Amygdala (tissue), 56 donors: ENCODE measurements around the gene FARP1.
"Not testable (repeated sequence)": the region's sequence is repeated elsewhere in the genome, so short reads cannot be mapped to it uniquely, and the experiment has no call there.

Source experiments
- DNase-seq, 56 donors: peaks; one replicate each; lab custom pipeline; 2025; lab: John Stamatoyannopoulos, UW

FARP1 gene

DNA sequence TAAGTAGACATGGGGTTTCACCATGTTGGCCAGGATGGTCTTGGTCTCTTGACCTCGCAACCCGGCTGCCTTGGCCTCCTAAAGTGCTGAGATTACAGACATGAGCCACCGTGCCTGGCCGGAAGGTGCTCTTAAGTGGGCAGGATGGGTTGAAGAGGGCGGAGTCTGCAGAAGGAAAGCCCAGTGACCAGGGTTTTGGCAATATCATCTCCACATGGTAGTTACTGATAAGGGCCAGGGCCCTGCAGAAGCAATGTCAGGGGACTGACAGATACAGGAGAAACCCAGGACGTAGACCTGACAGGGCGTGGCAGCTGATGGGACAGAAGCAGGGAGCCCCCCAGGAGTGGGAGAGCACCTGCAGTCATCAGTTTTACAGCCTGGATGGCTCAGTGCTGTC, 79.9 kb downstream of the FARP1 start:
- DNase-seq, result no peak

DNA sequence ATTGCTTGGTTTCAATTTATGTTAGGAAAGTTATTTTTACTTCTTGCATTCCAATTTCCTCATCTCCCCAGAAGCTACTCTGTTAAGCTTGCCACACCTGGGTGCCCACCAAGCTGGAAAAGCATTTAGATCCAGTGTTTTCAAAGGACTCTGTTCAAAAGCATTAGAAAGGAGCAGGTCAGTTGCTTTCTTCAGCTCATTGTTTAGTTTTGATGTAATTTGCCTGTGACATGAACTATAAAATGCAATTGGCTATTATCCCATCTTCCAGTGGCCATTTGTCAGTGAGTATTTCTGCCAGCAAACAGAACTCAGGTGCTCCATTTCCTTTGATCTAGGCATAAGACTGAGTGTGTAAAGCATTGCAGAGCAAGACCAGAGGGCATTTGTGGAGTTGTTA, 80.8 kb downstream of the FARP1 start:
- DNase-seq, result no peak

DNA sequence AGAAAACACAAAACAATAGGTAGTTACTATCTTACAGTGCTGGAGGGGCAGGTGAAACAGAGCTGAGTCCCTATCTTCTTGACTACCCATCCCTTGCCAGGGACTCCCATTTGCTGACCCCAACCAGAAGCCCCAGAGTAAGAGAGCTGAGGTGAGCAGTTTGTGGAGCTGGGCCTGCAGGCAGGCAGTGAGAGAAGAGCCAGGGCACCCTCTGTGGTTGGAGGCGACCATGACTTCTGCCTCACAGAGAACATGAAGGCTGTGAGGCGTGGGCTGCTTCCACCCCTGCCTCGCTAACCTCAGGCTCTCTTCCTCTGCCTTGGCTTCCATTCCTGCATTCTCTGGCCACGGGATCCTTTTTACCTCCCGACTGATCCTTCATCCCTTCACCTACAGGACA, 81.7 kb downstream of the FARP1 start:
- no peak for DNase-seq

DNA sequence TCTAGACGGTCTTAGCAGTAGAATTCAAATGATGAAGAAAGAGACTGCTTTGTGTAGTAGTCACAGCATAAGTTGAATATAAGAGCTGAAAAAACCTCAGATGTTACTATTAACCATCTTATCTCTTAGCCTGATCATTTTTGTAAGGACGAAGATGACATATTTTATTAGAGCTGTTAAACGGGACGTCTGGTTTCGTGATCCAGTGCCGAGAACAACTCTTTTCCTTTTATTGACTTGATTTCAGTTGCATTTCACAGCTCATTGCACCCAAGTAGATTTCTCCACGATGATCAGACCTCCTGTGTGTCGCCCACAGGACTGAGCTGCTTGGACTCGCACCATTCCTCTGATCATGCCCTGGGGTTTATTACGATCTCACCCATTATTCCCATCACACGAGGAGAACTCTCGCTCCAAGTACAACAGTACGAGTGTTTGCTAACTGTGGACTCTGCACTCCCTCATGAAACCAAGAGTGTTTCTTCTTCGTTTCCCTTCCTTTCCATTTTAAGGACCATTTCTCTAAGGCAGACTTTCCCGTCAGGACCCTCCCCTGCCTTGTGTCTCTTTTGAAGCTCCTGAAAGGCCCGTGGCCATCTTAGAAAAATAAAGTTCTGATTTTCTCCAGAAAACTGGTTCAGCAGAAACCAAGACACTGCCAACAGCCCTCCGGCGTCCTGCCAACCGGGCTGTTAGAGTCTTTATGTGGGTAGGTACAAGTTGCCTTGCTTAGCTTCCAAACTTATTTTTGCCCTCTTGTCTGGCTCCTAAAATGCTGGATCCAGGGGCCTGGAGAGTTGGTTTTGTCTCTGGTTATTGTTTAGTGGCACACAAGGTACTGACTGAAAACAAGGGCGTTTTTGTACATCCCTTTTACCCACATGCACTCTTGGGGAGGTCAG, 82.4 kb downstream of the FARP1 start:
- DNase-seq, result peak in 32 of 56 donors; percentile 10 to 67 (median 30)

DNA sequence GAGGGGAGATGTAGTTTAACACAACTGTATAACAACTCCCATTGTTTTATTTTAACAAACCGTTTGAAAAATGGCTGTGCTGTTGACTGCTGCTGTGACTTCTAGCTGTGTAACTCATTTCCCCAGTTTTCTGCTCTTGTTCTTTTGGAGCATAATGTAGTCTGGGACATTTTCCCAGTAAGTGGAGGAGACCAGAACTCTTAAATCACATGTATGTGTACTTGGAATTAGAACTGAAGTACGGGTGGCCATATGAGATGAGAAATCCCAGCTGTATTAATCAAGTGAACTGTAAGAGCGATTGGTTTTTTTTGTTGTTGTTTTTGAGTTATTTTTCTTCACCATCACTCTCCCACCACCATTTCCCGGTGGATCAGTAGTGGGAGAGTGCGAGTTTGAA, 83.6 kb downstream of the FARP1 start:
- DNase-seq, result no peak

DNA sequence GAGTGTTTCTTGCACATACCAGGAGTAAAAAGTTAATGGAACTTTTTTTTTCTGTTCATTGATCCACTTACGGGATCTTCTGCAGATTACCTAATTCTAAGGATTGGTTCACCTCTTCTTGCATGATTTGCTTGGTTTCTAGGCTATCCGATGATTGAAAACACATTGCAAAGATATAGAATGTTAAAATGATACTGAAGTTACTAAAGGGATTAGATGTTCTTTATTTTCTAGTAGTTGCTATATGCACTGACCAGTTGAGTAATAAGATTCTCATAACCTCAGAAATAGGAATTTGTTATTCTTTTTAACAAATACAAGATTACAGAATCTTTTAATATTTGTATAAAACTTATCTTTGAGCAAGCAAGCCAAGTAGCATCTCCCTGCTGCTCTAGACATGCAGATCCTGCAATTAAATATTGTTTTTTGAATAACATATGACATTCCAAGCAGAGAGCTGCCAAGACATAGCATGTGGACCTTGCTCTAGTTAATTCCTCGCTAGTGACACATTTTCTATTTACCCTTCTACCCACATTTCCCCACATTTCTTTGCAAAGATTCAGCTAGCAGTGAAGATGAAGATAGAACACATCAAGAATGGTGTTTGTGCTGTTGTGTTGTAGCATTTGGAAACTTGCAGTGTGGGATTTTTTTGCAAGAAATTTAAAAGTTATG, 85.9 kb downstream of the FARP1 start:
- no peak for DNase-seq

DNA sequence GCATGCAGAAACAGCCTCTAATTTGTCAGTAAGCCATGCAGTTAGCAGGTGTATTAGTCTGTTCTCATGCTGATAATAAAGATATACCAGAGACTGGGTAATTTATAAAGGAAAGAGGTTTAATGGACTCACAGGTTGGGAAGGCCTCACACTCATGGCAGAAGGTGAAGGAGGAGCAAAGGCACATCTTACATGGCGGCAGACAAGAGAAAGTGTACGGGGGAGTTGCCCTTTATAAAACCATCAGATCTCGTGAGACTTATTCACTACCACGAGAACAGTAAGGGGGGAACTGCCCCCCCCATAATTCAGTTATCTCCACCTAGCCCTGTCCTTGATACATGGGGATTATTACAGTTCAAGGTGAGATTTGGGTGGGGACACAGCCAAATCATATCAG, 87.9 kb downstream of the FARP1 start:
- DNase-seq, result not testable (repeated sequence)

DNA sequence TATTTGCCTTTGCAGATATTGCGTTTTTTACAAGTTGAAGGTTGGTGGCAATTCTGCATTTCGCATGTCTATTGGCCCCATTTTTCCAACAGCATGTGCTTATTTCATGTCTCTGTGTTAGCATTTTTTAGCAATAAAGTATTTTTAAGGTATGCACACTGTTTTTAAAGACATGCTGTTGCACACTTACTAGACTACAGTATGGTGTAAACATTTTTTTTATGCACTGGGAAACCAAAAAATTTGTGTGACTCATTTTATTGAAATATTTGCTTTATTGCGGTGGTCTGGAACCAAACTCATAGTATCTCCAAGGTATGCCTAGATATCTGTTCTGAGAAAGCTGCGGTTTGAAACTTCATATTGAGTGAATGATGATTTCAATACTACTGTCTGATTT, 89.6 kb downstream of the FARP1 start:
- no peak for DNase-seq

DNA sequence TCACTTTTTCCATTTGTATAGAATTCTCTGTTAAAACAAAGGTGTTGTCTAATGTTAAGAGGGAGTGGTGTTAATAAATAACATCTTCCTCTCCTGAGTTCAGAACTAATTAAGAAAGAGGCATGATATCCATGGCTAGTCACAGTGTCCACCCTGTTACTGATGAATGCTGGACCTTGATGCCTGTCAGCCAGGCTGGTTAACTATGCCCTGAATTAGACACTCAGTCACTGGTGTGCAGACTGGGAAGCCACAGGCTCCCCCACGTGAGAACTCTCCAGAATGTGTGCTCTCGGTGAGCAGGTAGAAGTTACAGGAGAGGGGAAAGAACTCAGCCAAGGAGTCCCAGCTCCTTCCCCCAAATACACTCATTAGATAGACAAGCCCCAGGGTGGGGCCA, 90.2 kb downstream of the FARP1 start:
- DNase-seq, result no peak

DNA sequence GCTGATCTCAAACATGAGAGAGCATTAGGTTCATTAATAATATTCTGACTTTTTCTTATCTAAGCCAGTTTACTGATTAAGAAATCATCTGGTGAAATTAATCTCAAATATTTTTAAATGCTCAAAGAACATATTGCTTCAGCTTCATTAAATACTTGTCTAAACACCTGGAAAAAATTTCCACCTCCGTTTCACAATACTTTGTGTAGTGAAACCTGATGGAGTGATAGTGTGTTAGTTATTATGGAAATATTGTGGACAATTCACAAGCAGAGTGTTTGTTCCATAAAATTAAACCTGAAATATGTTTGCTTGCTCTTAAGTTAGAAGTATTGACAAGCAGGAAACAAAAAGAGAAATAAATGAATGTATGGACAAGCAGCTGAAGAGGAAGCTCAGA, 91.5 kb downstream of the FARP1 start:
- DNase-seq, result no peak

DNA sequence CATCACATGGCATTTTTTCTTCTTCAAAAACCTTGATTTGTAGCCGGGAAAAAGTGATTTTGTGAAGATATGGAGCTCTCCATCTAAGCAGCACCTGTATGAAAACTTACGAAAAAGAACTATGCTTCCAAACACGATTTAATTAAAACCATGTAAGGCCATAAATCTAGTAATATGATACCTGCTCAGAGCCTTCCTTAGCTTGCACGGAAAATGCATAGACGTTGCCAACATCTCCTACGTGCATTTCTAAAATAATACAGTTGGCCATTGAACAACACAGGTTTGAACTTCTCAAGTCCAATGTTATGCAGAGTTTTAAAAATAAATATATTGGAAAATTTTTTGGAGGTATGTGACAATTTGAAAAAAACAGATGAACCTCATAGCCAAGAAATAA, 93.3 kb downstream of the FARP1 start:
- no peak for DNase-seq

DNA sequence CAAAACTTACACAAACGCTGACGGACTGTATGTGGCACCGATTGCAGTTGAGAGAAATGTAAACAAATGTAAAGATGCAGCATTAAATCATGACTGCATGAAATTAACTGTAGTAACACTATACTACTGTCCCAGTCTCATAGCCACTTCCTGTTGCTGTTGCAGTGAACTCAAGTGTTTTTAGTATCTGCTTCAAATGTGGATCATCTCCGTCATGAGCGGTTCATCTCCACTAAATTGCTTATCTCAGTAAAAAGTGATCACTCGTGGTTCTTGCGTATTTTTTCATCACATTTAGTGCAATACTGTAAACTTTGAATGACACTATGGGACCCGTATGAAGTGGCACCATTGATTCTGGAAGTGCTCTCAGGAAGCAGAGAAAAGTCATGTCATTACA, 94.4 kb downstream of the FARP1 start:
- DNase-seq, result no peak

DNA sequence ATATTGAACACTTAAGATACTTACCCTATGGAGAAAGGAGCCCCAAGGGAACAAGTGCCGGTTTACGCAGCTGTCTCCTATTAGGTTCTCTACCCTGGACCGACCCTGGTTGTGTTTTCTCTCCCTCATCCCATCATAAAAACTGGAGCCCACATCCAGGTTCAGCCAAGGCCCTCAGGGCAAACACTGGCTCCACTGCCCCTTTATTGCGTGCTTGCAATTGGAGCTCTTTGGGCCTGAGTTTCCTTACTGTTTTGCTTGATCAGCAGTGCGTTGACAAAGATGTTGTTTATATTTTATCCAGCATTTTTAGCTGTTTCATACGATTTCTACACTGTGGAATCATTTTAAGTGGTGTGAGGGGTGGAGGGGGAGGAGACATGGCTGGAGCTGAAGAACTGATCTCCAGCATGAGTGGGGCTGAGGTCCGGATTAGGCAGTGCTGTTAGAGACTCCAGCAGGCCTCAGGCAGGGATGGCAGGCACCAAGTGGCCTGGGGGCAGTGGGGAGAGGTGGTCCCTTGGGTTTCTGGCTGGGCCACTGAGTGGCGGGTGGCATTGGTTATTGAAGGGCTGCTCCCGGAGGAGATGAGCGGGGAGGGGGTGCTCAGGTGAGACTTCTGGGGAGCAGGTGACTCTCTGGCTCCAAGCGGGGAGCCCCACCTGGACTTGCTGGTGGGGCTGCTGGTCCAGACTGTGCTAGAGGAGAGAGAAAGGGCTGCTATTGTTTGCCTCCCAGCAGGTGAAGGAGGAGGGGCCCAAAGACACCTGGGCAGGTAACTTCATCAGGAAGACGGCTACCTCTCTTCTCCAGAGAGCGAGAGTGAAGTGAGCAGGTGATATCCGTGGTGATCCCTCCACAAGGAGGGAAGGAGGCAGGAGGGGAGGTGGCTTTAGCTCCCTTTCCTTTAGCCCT, 96.5 kb downstream of the FARP1 start:
- no peak for DNase-seq

DNA sequence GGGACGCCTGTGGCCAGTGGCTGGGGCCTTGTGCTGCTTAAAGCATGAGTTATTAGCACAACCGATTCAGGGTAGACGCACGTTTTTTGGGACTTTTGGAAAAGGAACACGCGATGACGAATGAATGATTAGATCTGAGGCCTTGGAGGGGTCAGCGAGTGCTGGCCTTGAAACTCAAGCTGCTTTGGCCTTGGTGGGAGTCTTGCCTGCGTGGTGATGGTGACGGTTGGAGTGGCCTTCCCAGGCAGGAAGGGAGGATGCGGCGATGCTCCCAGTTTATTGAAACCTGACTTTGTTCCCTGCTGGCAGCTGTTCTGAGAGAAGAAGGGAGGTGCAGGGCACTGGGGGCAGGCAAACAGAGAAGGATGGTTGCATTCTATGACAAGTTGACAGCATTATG, 97.2 kb downstream of the FARP1 start:
- no peak for DNase-seq

DNA sequence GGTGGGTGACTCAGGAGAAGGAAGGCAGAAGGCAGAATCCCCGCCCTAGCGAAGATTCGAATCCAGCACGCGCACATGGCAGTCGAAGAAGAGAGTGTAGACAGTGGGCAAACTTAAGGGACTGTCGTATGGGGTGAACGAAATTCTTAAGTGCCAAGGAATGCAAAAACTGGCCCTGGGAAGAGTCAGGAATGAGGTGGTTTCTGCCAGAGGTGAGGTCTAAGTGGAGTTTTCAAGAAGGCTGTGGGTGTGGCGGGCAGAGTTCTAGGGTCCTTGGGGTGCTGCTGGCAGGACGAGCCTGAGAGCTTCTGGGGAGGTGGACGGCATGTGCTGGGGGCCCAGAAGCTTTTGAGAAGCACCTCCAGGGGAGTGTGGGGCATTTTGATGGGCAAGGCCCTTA, 98.1 kb downstream of the FARP1 start:
- no peak for DNase-seq

DNA sequence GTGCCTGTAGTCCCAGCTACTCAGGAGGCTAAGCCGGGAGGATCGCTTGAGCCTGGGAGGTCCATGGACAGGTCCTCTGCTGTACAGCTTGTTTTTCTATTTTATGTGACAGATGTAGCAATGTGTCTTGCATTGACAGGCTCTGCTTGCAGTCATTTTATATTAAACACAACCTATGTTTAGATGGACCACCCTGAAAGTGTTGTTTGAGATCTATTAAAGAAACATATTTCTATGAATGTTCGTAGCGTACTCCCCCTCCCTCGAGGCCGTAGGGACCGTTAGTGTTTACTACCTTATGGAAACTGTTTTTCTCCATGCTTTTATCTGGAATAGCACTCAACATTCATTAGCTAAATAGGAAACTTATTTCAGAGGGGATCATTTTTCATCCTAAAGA, 99.1 kb downstream of the FARP1 start:
- no peak for DNase-seq

DNA sequence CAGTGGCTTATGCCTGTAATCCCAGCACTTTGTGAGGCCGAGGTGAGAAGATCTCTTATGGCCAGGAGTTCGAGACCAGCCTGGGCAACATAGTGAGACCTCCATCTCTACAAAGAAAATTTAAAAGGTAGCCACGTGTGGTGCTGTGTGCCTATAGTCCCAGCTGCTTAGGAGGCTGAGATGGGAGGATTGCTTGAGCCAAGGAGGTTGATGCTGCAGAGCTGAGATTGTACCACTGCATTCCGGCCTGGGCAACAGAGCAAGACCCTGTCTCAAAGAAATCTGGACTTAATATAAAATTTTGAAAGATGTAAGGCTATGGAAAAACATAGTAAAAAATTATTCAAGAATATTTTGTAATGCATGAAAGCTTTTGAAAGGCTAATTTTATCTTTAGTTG, 99.5 kb downstream of the FARP1 start:
- no peak for DNase-seq

DNA sequence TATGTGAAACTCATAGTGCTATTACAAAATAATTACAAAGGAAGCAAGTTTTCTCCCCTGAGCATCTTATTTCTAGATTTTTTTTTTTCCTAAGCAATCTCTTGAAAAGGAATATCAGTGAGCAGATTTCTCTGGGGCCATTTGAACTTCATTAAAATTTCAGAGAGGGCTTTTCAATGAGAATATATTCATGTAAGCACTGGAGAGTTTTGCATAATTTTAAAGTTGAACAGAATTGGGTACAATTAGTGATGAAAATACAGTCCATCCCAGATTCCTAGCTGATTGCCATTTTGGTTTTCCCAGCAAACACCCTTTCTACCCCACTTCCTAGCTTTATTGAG, 101.0 kb downstream of the FARP1 start:
- no peak for DNase-seq

DNA sequence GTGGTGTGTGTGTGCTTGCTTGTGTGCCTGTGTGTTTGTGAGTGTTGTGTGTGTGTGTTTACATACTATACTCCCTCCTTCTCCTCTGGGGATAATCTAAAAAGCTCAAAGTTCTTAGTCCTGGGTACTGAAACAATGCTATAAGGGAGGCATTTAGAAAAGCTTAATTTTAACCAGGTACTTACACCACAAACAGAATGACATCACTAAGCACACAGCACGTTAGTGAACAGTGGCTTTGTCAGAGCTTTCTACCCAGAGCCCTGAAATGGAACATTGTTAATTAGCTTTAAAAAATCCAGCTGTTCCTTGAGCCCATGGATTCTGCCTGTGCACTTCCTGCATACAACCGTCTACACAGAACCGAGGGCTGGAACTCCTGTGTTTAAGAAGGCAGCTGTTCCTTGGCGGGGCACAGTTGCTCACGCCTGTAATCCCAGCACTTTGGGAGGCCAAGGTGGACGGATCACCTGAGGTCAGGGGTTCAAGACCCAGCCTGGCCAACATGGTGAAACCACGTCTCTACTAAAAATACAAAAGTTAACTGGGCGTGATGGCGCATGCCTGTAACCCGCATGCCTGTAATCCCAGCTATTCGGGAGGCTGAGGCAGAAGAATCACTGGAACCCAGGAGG, 103.8 kb downstream of the FARP1 start:
- no peak for DNase-seq

DNA sequence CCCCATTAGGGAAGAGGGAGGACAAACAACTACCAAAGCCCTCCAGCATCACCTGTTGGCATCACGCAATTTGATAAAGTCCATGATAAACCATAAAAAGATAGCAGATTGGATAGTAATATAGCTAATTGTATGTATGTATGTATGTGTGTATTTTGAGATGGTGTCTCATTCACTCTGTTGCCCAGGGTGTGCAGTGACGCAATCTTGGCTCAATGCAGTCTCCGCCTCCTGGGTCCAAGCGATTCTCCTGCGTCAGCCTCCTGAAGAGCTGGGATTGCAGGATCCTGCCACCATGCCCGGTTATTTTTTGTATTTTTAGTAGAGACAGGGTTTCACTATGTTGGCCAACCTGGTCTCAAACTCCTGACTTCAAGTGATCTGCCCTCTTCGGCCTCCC, 108.8 kb downstream of the FARP1 start:
- no peak for DNase-seq
